Neural cell (in vitro differentiated cells): ENCODE data around the gene NEK6. TPM values are rescaled to one million over a fixed set of nuclear protein-coding genes. Genes with fewer than 3 reads are reported as not detected.

ENCODE experiments used
- H2AFZ ChIP-seq: fragments of 200-600, 300-800 bp; sonication (generic), shearing (Covaris generic); 2 replicates; pipeline ENCODE4 v1.6.0; 2014; ENCODE audit warnings: low read depth, mild to moderate bottlenecking, antibody characterized with exemption, low read length, moderate library complexity
- H3F3A ChIP-seq: fragments of 200-600 bp; shearing (Covaris generic); 2 replicates; pipeline ENCODE4 v1.6.1; 2016; ENCODE audit warnings: mild to moderate bottlenecking, moderate library complexity, mixed read lengths, antibody characterized with exemption, low read length; ENCODE audit not compliant: insufficient read depth, poor library complexity, severe bottlenecking
- H3K27ac ChIP-seq: fragments of 200-600, 300-800 bp; sonication (generic), shearing (Covaris generic); 2 replicates; pipeline ENCODE4 v1.5.1; 2014; ENCODE audit warnings: mild to moderate bottlenecking, low read length, moderate library complexity
- H3K27me3 ChIP-seq: fragments of 300-800, 200-600 bp; sonication (generic), shearing (Covaris generic); 2 replicates; pipeline ENCODE4 v1.6.0; 2014; ENCODE audit warnings: mild to moderate bottlenecking, low read depth, low read length, moderate library complexity; ENCODE audit not compliant: insufficient read depth
- H3K36me3 ChIP-seq: fragments of 300-800, 200-600 bp; sonication (generic), shearing (Covaris generic); 2 replicates; pipeline ENCODE4 v1.5.1; 2014; ENCODE audit warnings: mild to moderate bottlenecking, antibody characterized with exemption, low read length, moderate library complexity; ENCODE audit not compliant: insufficient read depth
- H3K4me2 ChIP-seq: fragments of 300-800, 200-600 bp; sonication (generic), shearing (Covaris generic); 2 replicates; pipeline ENCODE4 v1.6.0; 2014; ENCODE audit warnings: mild to moderate bottlenecking, low read length
- H3K4me3 ChIP-seq: fragments of 300-800, 200-600 bp; sonication (generic), shearing (Covaris generic); 2 replicates; pipeline ENCODE4 v1.5.1; 2014; ENCODE audit warnings: mild to moderate bottlenecking, low read length, moderate library complexity
- H3K79me2 ChIP-seq: fragments of 200-600 bp; shearing (Covaris generic); replicated peaks from 2 replicates; pipeline ENCODE4 v1.6.0; 2014; ENCODE audit warnings: mild to moderate bottlenecking, low read length, moderate library complexity; ENCODE audit not compliant: insufficient read depth
- H3K9ac ChIP-seq: fragments of 300-800, 200-600 bp; sonication (generic), shearing (Covaris generic); 2 replicates; pipeline ENCODE4 v1.6.1; 2016; ENCODE audit warnings: mild to moderate bottlenecking, low read length, mixed read lengths
- H3K9me2 ChIP-seq: fragments of 200-600 bp; shearing (Covaris generic); 2 replicates; pipeline ENCODE4 v1.6.1; 2016; ENCODE audit warnings: mild to moderate bottlenecking, low read length, mixed read lengths; ENCODE audit not compliant: insufficient read depth
- H3K9me3 ChIP-seq: fragments of 200-600, 300-800 bp; sonication (generic), shearing (Covaris generic); 2 replicates; pipeline ENCODE4 v1.6.1; 2016; ENCODE audit warnings: mild to moderate bottlenecking, mixed run types, low read length, moderate library complexity, mixed read lengths
- H4K20me1 ChIP-seq: fragments of 200-600 bp; shearing (Covaris generic); 2 replicates; pipeline ENCODE4 v1.6.1; 2016; ENCODE audit warnings: mild to moderate bottlenecking, mixed run types; ENCODE audit not compliant: insufficient read depth
- CTCF ChIP-seq: fragments of 450-650 bp; IDR thresholded peaks from 2 replicates; pipeline ENCODE4 v1.5.1; 2014; ENCODE audit warnings: antibody characterized with exemption, mild to moderate bottlenecking, moderate library complexity; ENCODE audit not compliant: poor library complexity, severe bottlenecking
- EP300 ChIP-seq: fragments of 450-650 bp; conservative IDR thresholded peaks from 2 replicates; pipeline ENCODE4 v1.6.1; 2014; ENCODE audit warnings: antibody characterized with exemption, mild to moderate bottlenecking, moderate library complexity; ENCODE audit not compliant: poor library complexity, severe bottlenecking
- EZH2 ChIP-seq: fragments of 200-600, 300-800 bp; shearing (Covaris generic), sonication (generic); IDR thresholded peaks from 2 replicates; pipeline ENCODE4 v1.6.1; 2014; ENCODE audit warnings: antibody characterized with exemption, low read length, borderline replicate concordance, mild to moderate bottlenecking; ENCODE audit not compliant: insufficient read depth, poor library complexity, severe bottlenecking
- MXI1 ChIP-seq: fragments of 450-650 bp; conservative IDR thresholded peaks from 2 replicates; pipeline ENCODE4 v1.6.1; 2014; ENCODE audit warnings: antibody characterized with exemption, mild to moderate bottlenecking; ENCODE audit not compliant: poor library complexity, severe bottlenecking
- POLR2AphosphoS5 ChIP-seq: IDR thresholded peaks from 2 replicates; pipeline ENCODE4 v1.6.1; 2012
- RAD21 ChIP-seq: fragments of 450-650 bp; conservative IDR thresholded peaks from 2 replicates; pipeline ENCODE4 v1.6.1; 2014; ENCODE audit warnings: antibody characterized with exemption, mild to moderate bottlenecking, moderate library complexity
- REST ChIP-seq: IDR thresholded peaks from 2 replicates; pipeline ENCODE4 v1.6.1; 2012; ENCODE audit warnings: borderline replicate concordance
- SMC3 ChIP-seq: fragments of 450-650 bp; conservative IDR thresholded peaks from 2 replicates; pipeline ENCODE4 v1.6.1; 2014; ENCODE audit warnings: antibody characterized with exemption, mild to moderate bottlenecking, moderate library complexity; ENCODE audit not compliant: poor library complexity
- TAF1 ChIP-seq: IDR thresholded peaks from 2 replicates; pipeline ENCODE4 v1.6.1; 2012; ENCODE audit warnings: low read depth
- polyA plus RNA-seq: library from polyadenylated mRNA; depleted of rRNA; stranded (reverse); fragments of >200 nt; gene quantifications from 2 replicates; pipeline ENCODE4 v1.2.3, GENCODE V29; 2014

Gene NEK6
- polyA plus RNA-seq, 1 donor from 2014 or later: 4.6 TPM

GRCh38 chr9:124330011-124330697 lies 72.4 kb downstream of the NEK6 start:
- no peaks in the 10 kb centered on the region for H4K20me1 ChIP-seq
- TF ChIP-seq SMC3: no peak
- no peak for TF ChIP-seq EZH2
- no peak for TF ChIP-seq REST
- TF ChIP-seq MXI1: no peak
- no peak for TF ChIP-seq RAD21
- TF ChIP-seq POLR2AphosphoS5: no peak
- TF ChIP-seq CTCF: no peak
- no peaks in the 10 kb centered on the region for H3K79me2 ChIP-seq
- no peaks in the 10 kb centered on the region for H3K9me2 ChIP-seq
- H3F3A ChIP-seq: no peaks in the 10 kb centered on the region
- H3K36me3 ChIP-seq: no peaks in the 10 kb centered on the region
- peak overlapping the region; percentile 53 for H3K27ac ChIP-seq
- H3K9ac ChIP-seq: peak overlapping the region; percentile 45
- no peak overlapping the region for H3K4me2 ChIP-seq
- H3K27me3 ChIP-seq: no peaks in the 10 kb centered on the region
- H3K4me3 ChIP-seq: no peak overlapping the region
- H2AFZ ChIP-seq: no peak overlapping the region
- H3K9me3 ChIP-seq: no peaks in the 10 kb centered on the region

- Histone ChIP-seq H2AFZ (no peak overlapping the region), H3K27me3 (no peaks in the 10 kb centered on the region), H3K9me3 (no peaks in the 10 kb centered on the region), H3K36me3 (no peaks in the 10 kb centered on the region), H3K9ac (no peak overlapping the region), H3K4me2 (no peak overlapping the region), H3K9me2 (no peaks in the 10 kb centered on the region), H3K79me2 (no peaks in the 10 kb centered on the region), H3K4me3 (no peak overlapping the region), H3K27ac (no peak overlapping the region), H3F3A (no peaks in the 10 kb centered on the region), H4K20me1 (no peaks in the 10 kb centered on the region)
- TF ChIP-seq CTCF (no peak), SMC3 (no peak), TAF1 (no peak), EP300 (no peak), EZH2 (no peak), POLR2AphosphoS5 (no peak), RAD21 (no peak)
Observed at GRCh38 chr9:124331580-124331979, 73.8 kb downstream of the NEK6 start.
